ENCODE results near the gene BCL7A.

DNA sequence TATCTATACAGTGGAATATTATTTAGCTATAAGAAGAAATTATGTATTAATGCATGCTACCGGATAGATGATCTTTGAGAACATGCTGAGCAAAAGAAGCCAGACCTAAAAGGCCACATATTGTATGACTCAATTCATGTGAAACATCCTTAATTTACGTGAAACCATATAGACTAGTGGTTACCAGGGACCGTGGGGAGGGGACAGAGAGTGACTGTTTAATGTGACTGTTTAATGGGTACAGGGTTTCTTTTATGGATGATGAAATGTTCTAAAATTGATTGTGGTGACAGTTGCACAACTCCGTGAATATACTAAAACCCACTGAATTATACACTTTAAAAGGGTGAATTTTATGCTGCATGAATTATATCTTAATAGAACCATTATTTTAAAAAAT is 8.5 kb upstream of the BCL7A start:
- TF ChIP-seq, protein P1, sequence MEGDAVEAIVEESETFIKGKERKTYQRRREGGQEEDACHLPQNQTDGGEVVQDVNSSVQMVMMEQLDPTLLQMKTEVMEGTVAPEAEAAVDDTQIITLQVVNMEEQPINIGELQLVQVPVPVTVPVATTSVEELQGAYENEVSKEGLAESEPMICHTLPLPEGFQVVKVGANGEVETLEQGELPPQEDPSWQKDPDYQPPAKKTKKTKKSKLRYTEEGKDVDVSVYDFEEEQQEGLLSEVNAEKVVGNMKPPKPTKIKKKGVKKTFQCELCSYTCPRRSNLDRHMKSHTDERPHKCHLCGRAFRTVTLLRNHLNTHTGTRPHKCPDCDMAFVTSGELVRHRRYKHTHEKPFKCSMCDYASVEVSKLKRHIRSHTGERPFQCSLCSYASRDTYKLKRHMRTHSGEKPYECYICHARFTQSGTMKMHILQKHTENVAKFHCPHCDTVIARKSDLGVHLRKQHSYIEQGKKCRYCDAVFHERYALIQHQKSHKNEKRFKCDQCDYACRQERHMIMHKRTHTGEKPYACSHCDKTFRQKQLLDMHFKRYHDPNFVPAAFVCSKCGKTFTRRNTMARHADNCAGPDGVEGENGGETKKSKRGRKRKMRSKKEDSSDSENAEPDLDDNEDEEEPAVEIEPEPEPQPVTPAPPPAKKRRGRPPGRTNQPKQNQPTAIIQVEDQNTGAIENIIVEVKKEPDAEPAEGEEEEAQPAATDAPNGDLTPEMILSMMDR (IDR thresholded peaks at IDR 0.05; ENCODE audit: low read length), result no peak
- no peak for TF ChIP-seq EZH2phosphoT487 (IDR thresholded peaks at IDR 0.05; ENCODE audit: low read length)
- no peak for TF ChIP-seq EZH2 (optimal IDR thresholded peaks at IDR 0.05; ENCODE audit: low read depth, low read length)
